GM23248 (cell line): ENCODE results near the gene GAB2.

Experiments used
- EZH2 ChIP-seq: fragments of 200-600 bp; sonication (generic); IDR thresholded peaks from 2 replicates; pipeline ENCODE4 v1.6.1; 2018; ENCODE audit warnings: antibody characterized with exemption, mild to moderate bottlenecking; ENCODE audit not compliant: insufficient read depth, poor library complexity, severe bottlenecking
- EZH2phosphoT487 ChIP-seq: fragments of 200-600 bp; sonication (generic); IDR thresholded peaks from 2 replicates; pipeline ENCODE4 v1.6.1; 2018; ENCODE audit warnings: antibody characterized with exemption, moderate library complexity, mild to moderate bottlenecking, low read depth; ENCODE audit not compliant: insufficient read depth

DNA sequence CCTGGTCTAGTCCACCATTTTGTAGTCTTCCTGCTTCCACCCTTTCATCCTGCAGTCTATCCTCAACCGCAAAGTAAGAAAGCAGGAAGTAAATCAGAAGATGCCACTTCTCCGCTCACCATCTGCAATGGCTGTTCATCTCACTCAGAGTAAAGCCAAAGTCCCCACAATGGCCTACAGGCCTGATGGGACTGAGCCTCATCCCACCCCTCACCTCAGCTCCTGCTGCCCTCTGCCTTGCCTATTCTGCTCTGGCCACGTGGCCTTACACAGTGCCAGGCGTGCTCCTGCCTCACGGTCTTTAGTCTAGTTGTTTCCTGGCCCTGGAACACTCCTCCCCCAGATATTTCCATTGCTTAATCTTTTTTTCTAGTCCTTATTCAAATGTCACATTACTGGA lies 133.4 kb downstream of the GAB2 start:
- TF ChIP-seq EZH2 (no peak), EZH2phosphoT487 (no peak)
